H1 (cell line): Measurements from ENCODE around the gene IL36A. TPM values are rescaled to one million over a fixed set of nuclear protein-coding genes. Genes with fewer than 3 reads are reported as not detected.

ENCODE experiments used
- CTCF ChIA-PET: fragments of 300-600 bp; sonication (Branson Sonifier 250); formaldehyde crosslinking; loops from one replicate; lab custom pipeline; 2021; ENCODE audit not compliant: partially characterized antibody; lab: Charles Lee
- POLR2A ChIA-PET: fragments of 300-600 bp; sonication (Branson Sonifier 250); formaldehyde crosslinking; loops from one replicate; lab custom pipeline; 2021; ENCODE audit warnings: inconsistent platforms; ENCODE audit not compliant: partially characterized antibody; lab: Charles Lee
- DNase-seq, 2 experiments: peaks; one replicate each; pipeline versions ENCODE4 v3.0.0 to v3.0.0-alpha.2; 2010 to 2022; ENCODE audit warnings: low spot score in 2 of 2, low read depth in 1 of 2, mixed read lengths in 1 of 2
- FAIRE-seq: peaks from 2 replicates; lab custom pipeline; 2011; peaks lifted over from hg19 to GRCh38; lab: Jason Lieb, UNC
- H2AFZ ChIP-seq: 2 replicates; pipeline ENCODE4 v1.8.1; 2012; ENCODE audit warnings: low read length, inconsistent platforms
- H2AK5ac ChIP-seq: 2 replicates; pipeline ENCODE4 v1.6.1; 2013; ENCODE audit warnings: low read depth, low read length
- H2BK120ac ChIP-seq: replicated peaks from 2 replicates; pipeline ENCODE3; 2013; ENCODE audit warnings: low read depth, low read length, inconsistent platforms
- H2BK12ac ChIP-seq: 2 replicates; pipeline ENCODE4 v1.6.1; 2013; ENCODE audit warnings: low read depth, low read length
- H2BK15ac ChIP-seq: 2 replicates; pipeline ENCODE4 v1.6.1; 2013; ENCODE audit warnings: low read length
- H2BK20ac ChIP-seq: 2 replicates; pipeline ENCODE4 v1.6.1; 2013; ENCODE audit warnings: low read length
- H2BK5ac ChIP-seq: 2 replicates; pipeline ENCODE4 v1.6.1; 2013; ENCODE audit warnings: low read depth, low read length
- H3K14ac ChIP-seq: 2 replicates; pipeline ENCODE4 v1.6.1; 2013; ENCODE audit warnings: inconsistent platforms; ENCODE audit not compliant: insufficient read length
- H3K18ac ChIP-seq: 2 replicates; pipeline ENCODE4 v1.6.1; 2013; ENCODE audit warnings: low read length; ENCODE audit errors: extremely low read depth
- H3K23ac ChIP-seq: 2 replicates; pipeline ENCODE4 v1.6.1; 2013; ENCODE audit warnings: inconsistent platforms; ENCODE audit not compliant: insufficient read length
- H3K23me2 ChIP-seq: 2 replicates; pipeline ENCODE4 v1.6.1; 2013; ENCODE audit warnings: low read depth, low read length
- H3K27ac ChIP-seq: 2 replicates; pipeline ENCODE4 v1.6.1; 2011; ENCODE audit warnings: low read depth, low read length, inconsistent platforms
- H3K27me3 ChIP-seq, 4 experiments: replicated peaks in 1 of 4; 1 replicate in 1 of 4; 2 replicates in 3 of 4; pipeline versions ENCODE4 v1.6.1 to v1.8.1; 2011 to 2013; ENCODE audit warnings: low read length in 3 of 4, mild to moderate bottlenecking in 3 of 4, inconsistent platforms in 2 of 4, mixed read lengths in 2 of 4, moderate library complexity in 1 of 4; ENCODE audit not compliant: control insufficient read depth in 3 of 4, insufficient read depth in 3 of 4; ENCODE audit errors: extremely low read depth in 1 of 4
- H3K36me3 ChIP-seq, 4 experiments: 2 replicates each; pipeline versions ENCODE4 v1.6.1 to v1.8.1; 2011 to 2013; ENCODE audit warnings: mild to moderate bottlenecking in 4 of 4, low read length in 3 of 4, moderate library complexity in 2 of 4, control low read depth in 1 of 4, inconsistent platforms in 1 of 4; ENCODE audit not compliant: insufficient read depth in 4 of 4, control insufficient read depth in 2 of 4
- H3K4ac ChIP-seq: replicated peaks from 2 replicates; pipeline ENCODE3; 2013; ENCODE audit warnings: low read length, low read depth, mixed read lengths, inconsistent platforms; ENCODE audit not compliant: insufficient read length
- H3K4me1 ChIP-seq, 4 experiments: replicated peaks in 1 of 4; 1 replicate in 1 of 4; 2 replicates in 3 of 4; pipeline versions ENCODE4 v1.6.1 to v1.8.1; 2011 to 2013; ENCODE audit warnings: low read length in 3 of 4, inconsistent platforms in 2 of 4, mixed read lengths in 1 of 4; ENCODE audit not compliant: insufficient read depth in 4 of 4, control insufficient read depth in 3 of 4
- H3K4me2 ChIP-seq, 2 experiments: 2 replicates each; pipeline versions ENCODE4 v1.6.1 to v1.8.1; 2011 to 2013; ENCODE audit warnings: low read depth in 2 of 2, low read length in 2 of 2, control low read depth in 1 of 2, inconsistent platforms in 1 of 2, mild to moderate bottlenecking in 1 of 2; ENCODE audit not compliant: insufficient read depth in 1 of 2
- H3K4me3 ChIP-seq, 4 experiments: fragments of 200-600, 300-600 bp in 1 of 4; sonication (generic), shearing (Covaris generic), sonication (Bioruptor Twin) in 1 of 4; 2 replicates each; pipeline versions ENCODE4 v1.5.1 to v1.8.1; 2011 to 2016; ENCODE audit warnings: low read length in 4 of 4, low read depth in 3 of 4, control low read depth in 2 of 4, inconsistent platforms in 2 of 4, mild to moderate bottlenecking in 2 of 4, mixed read lengths in 1 of 4, moderate library complexity in 1 of 4; ENCODE audit not compliant: insufficient read depth in 2 of 4; ENCODE audit errors: extremely low read depth in 1 of 4
- H3K56ac ChIP-seq: replicated peaks from 2 replicates; pipeline ENCODE3; 2013; ENCODE audit warnings: low read depth, mild to moderate bottlenecking, mixed read lengths, low read length, inconsistent platforms; ENCODE audit not compliant: insufficient read length
- H3K79me1 ChIP-seq: 2 replicates; pipeline ENCODE4 v1.6.1; 2013; ENCODE audit warnings: low read depth, low read length, control low read depth
- H3K79me2 ChIP-seq, 2 experiments: 2 replicates each; pipeline versions ENCODE4 v1.6.1 to v1.8.1; 2012 to 2013; ENCODE audit warnings: low read length in 2 of 2, mild to moderate bottlenecking in 2 of 2, inconsistent platforms in 1 of 2; ENCODE audit not compliant: insufficient read depth in 2 of 2, control insufficient read depth in 1 of 2
- H3K9ac ChIP-seq, 4 experiments: replicated peaks in 1 of 4; 1 replicate in 1 of 4; 2 replicates in 3 of 4; pipeline versions ENCODE4 v1.6.1 to v1.8.1; 2011 to 2013; ENCODE audit warnings: low read depth in 3 of 4, low read length in 3 of 4, control low read depth in 2 of 4, mild to moderate bottlenecking in 2 of 4, moderate library complexity in 2 of 4, inconsistent platforms in 1 of 4; ENCODE audit errors: extremely low read depth in 1 of 4
- H3K9me3 ChIP-seq, 2 experiments: 2 replicates each; pipeline versions ENCODE4 v1.6.1 to v1.8.1; 2012 to 2013; ENCODE audit warnings: mild to moderate bottlenecking in 2 of 2, moderate library complexity in 2 of 2, control low read depth in 1 of 2, inconsistent platforms in 1 of 2, low read depth in 1 of 2, low read length in 1 of 2, mixed read lengths in 1 of 2; ENCODE audit not compliant: insufficient read depth in 2 of 2
- H4K20me1 ChIP-seq, 2 experiments: replicated peaks in 1 of 2; 2 replicates each; pipeline versions ENCODE3 to v1.8.1; 2011 to 2013; ENCODE audit warnings: inconsistent platforms in 2 of 2, low read length in 2 of 2, mild to moderate bottlenecking in 1 of 2; ENCODE audit not compliant: insufficient read depth in 2 of 2, control insufficient read depth in 1 of 2
- H4K5ac ChIP-seq: 2 replicates; pipeline ENCODE4 v1.6.1; 2013; ENCODE audit warnings: low read length, low read depth, mixed read lengths, inconsistent platforms; ENCODE audit not compliant: insufficient read length
- H4K8ac ChIP-seq: 2 replicates; pipeline ENCODE4 v1.8.0; 2013; ENCODE audit warnings: mild to moderate bottlenecking, moderate library complexity, low read length, inconsistent platforms; ENCODE audit not compliant: insufficient read depth; ENCODE audit errors: extremely low read depth
- H4K91ac ChIP-seq: replicated peaks from 2 replicates; pipeline ENCODE3; 2013; ENCODE audit warnings: low read length, mixed read lengths, inconsistent platforms; ENCODE audit not compliant: insufficient read length
- ASH2L ChIP-seq: fragments of 200-600, 300-600 bp; sonication (generic); IDR thresholded peaks from one replicate; pipeline ENCODE4 v1.7.1; 2017; ENCODE audit warnings: low read length
- CBX8 ChIP-seq: fragments of 300-800, 300-1000 bp; sonication (generic); IDR thresholded peaks from 2 replicates; pipeline ENCODE4 v1.7.1; 2016; ENCODE audit warnings: low read depth, low read length, borderline replicate concordance
- EP300 ChIP-seq, 2 experiments: IDR thresholded peaks; 1 replicate in 1 of 2; 2 replicates in 1 of 2; pipeline ENCODE4 v1.6.1; 2011 to 2012; ENCODE audit warnings: low read depth in 2 of 2, low read length in 2 of 2, mild to moderate bottlenecking in 2 of 2, borderline replicate concordance in 1 of 2, inconsistent platforms in 1 of 2, moderate library complexity in 1 of 2
- EZH2 ChIP-seq: fragments of 200-600 bp; sonication (generic); IDR thresholded peaks from 2 replicates; pipeline ENCODE4 v1.7.1; 2012; ENCODE audit warnings: low read depth, mild to moderate bottlenecking, moderate library complexity, low read length, inconsistent platforms; ENCODE audit not compliant: severe bottlenecking
- JUN ChIP-seq: IDR thresholded peaks from 2 replicates; pipeline ENCODE4 v1.6.1; 2011; ENCODE audit warnings: low read depth, mild to moderate bottlenecking, improper control_type of control experiment, low read length
- KDM1A ChIP-seq: fragments of 200-600, 300-600 bp; sonication (generic); IDR thresholded peaks from 2 replicates; pipeline ENCODE4 v1.7.1; 2016; ENCODE audit warnings: mild to moderate bottlenecking, low read length, borderline replicate concordance
- NRF1 ChIP-seq: IDR thresholded peaks from 2 replicates; pipeline ENCODE4 v1.6.1; 2011; ENCODE audit warnings: mild to moderate bottlenecking, low read depth, low read length, improper control_type of control experiment
- SAP30 ChIP-seq: fragments of 300-600 bp; sonication (generic); IDR thresholded peaks from 2 replicates; pipeline ENCODE4 v1.7.1; 2012; ENCODE audit warnings: low read length, moderate library complexity, mild to moderate bottlenecking, inconsistent platforms; ENCODE audit not compliant: insufficient read depth, insufficient replicate concordance
- SP4 ChIP-seq: IDR thresholded peaks from 2 replicates; pipeline ENCODE4 v1.6.1; 2012; ENCODE audit warnings: low read length, inconsistent platforms
- SRF ChIP-seq: IDR thresholded peaks from 2 replicates; pipeline ENCODE4 v1.6.1; 2011; ENCODE audit warnings: mild to moderate bottlenecking, low read depth, low read length, moderate library complexity
- TAF1 ChIP-seq: IDR thresholded peaks from 2 replicates; pipeline ENCODE4 v1.6.1; 2011; ENCODE audit warnings: mild to moderate bottlenecking, low read depth, low read length
- TAF7 ChIP-seq: optimal IDR thresholded peaks from 2 replicates; pipeline ENCODE3; 2011; ENCODE audit warnings: low read depth, mild to moderate bottlenecking, inconsistent platforms, low read length, moderate library complexity, borderline replicate concordance
- YY1 ChIP-seq: IDR thresholded peaks from 2 replicates; pipeline ENCODE4 v1.6.1; 2011; ENCODE audit warnings: low read depth, mild to moderate bottlenecking, low read length
- ZNF274 ChIP-seq: IDR thresholded peaks from 2 replicates; pipeline ENCODE4 v1.7.0; 2012; ENCODE audit warnings: low read length, borderline replicate concordance; ENCODE audit errors: extremely low read depth
- WGBS, 2 experiments: shearing (Covaris generic) in 1 of 2; methylation state at CpG; one replicate each; pipeline versions ENCODE4 v1.1.6 to v1.1.7; 2013 to 2015; ENCODE audit warnings: low lambda C conversion rate in 2 of 2, mixed read lengths in 2 of 2, inconsistent platforms in 1 of 2, low coverage in 1 of 2, missing lambda C conversion rate in 1 of 2; ENCODE audit not compliant: insufficient replicate concordance in 2 of 2, insufficient coverage in 1 of 2, insufficient read length in 1 of 2; ENCODE audit errors: extremely low coverage in 1 of 2, missing lambda C conversion rate in 1 of 2; 5-methylcytosine and 5-hydroxymethylcytosine counted together
- polyA plus RNA-seq, 7 experiments: library from polyadenylated mRNA; depleted of rRNA in 3 of 7; stranded (reverse) in 5 of 7; unstranded in 2 of 7; fragments of >200 nt in 5 of 7; fragments of 200-250 nt in 2 of 7; gene quantifications; 1 replicate in 5 of 7; 2 replicates in 1 of 7; 4 replicates in 1 of 7; pipeline versions ENCODE4 v1.2.1 to v1.2.3, GENCODE V29; 2011 to 2013; ENCODE audit warnings: missing spikeins in 2 of 7, mixed read lengths in 2 of 7
- total RNA-seq: library from RNA; stranded (reverse); fragmentation: NEBNext Ultra II Directional; extraction: Animal tissue kit (Norgen Biotek cat#: 25700); gene quantifications from 2 replicates; pipeline ENCODE4 v1.2.1, GENCODE V29; 2021

The IL36A gene
- total and polyA plus RNA-seq, 2 of the 8 experiments (the other 6 are each of a cell fraction or from before 2014, with no cell fraction given): not detected

- H2BK15ac ChIP-seq: no peak overlapping the region
- no peak for DNase-seq
- POLR2A ChIA-PET: no interaction called here
- no peak overlapping the region for H2BK5ac ChIP-seq
- H3K27me3 ChIP-seq: no peaks in the 10 kb centered on the region
- no peak overlapping the region for H3K4me2 ChIP-seq
- no peak overlapping the region for H3K4ac ChIP-seq
- no peak overlapping the region for H2AFZ ChIP-seq
- H4K8ac ChIP-seq: no peak overlapping the region
- no peak overlapping the region for H2BK20ac ChIP-seq
- no peak overlapping the region for H4K91ac ChIP-seq
- H3K79me2 ChIP-seq: no peaks in the 10 kb centered on the region
- no peak overlapping the region for H3K23ac ChIP-seq
- no peak for TF ChIP-seq ASH2L
- TF ChIP-seq JUN: no peak
- TF ChIP-seq CBX8: no peak
- no peak for TF ChIP-seq EZH2
- TF ChIP-seq YY1: no peak
- no peak for TF ChIP-seq NRF1
- TF ChIP-seq KDM1A: no peak
- TF ChIP-seq SRF: no peak
- TF ChIP-seq TAF7: no peak
- TF ChIP-seq EP300 (IDR thresholded peaks at IDR 0.05; ENCODE audit: borderline replicate concordance in 1 of 2, low read depth in 2 of 2, low read length in 2 of 2): no peak
- TF ChIP-seq TAF1: no peak
- TF ChIP-seq ZNF274: no peak
- TF ChIP-seq SAP30: no peak
- no peak for TF ChIP-seq SP4
- TF ChIP-seq, all 59 proteins: peak for 0
- Histone ChIP-seq H2AK5ac (no peak overlapping the region), H3K9me3 (peaks cover 9 to 22% of the 10 kb centered on the region in 2 experiments; a peak in 2 of 4 replicates), H3K4me1 (no peaks in the 10 kb centered on the region), H4K20me1 (no peaks in the 10 kb centered on the region), H2BK12ac (no peak overlapping the region), H3K9ac (no peak overlapping the region), H4K5ac (no peak overlapping the region), H3K4me3 (no peak overlapping the region), H3K79me1 (no peaks in the 10 kb centered on the region), H3K14ac (no peak overlapping the region), H3K36me3 (no peaks in the 10 kb centered on the region), H3K56ac (no peak overlapping the region), H3K23me2 (no peaks in the 10 kb centered on the region), H2BK120ac (no peak overlapping the region), H3K18ac (no peak overlapping the region), H3K27ac (no peak overlapping the region)
- no peak for FAIRE-seq
- WGBS, 2 experiments: 83% methylated on average over 6 of the region's 6 CpGs; no CpG with 5 or more reads in 1 of the 2 experiments
- CTCF ChIA-PET: interaction anchor here (0.6 kb wide), 1 partner anchor 849 kb away, joined by 3 read pairs; no protein-coding TSS in a partner anchor
These were observed 8.6 kb upstream of the IL36A start for GRCh38 chr2:112996635-112997034.
